ENCODE data around the gene PHPT1. TPM values are rescaled to one million over a fixed set of nuclear protein-coding genes. Genes with fewer than 3 reads are reported as not detected.

Gene PHPT1
- total RNA-seq, 2 experiments from 2014 or later, result 13.6 to 17.8 TPM

DNA sequence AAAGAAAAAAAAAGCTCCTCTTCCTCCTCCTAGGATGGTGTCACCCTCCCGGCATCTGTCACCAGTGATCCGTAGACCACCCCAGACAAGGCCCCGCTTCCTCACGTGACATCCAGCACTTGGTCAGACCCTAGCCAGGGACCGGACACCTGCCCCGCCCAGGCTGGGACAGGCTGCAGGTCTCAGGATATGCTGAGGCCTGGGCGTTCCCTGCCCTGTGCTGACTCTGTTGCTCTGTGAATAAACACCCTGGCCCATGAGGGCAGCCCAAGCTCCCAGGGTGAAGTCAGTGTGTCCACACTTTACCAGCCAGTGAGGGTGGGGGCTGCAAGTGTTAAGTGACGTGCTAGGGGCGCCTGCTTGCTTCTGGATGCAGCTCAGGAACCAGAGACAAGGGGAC is 11.3 kb downstream of the PHPT1 start:
- Mint-ChIP-seq H3K4me1 (ENCODE audit: low read depth) (peaks cover 15% of the 10 kb centered on the region), H3K36me3 (ENCODE audit: low read depth) (peaks cover 22% of the 10 kb centered on the region), H3K4me3 (no peak overlapping the region), H3K9me3 (no peaks in the 10 kb centered on the region), H3K27me3 (no peaks in the 10 kb centered on the region), H3K27ac (no peak overlapping the region)
- ATAC-seq (ENCODE audit: poor library complexity), result no peak
- ChIA-PET CTCF (interaction anchor here (1.9 kb wide), 1 partner anchor 18 kb away, joined by 6 read pairs; the partner anchor contains the start of gene AJM1), POLR2A (interaction anchor here (1.0 to 1.2 kb wide), 2 partner anchors 21 to 26 kb away, joined by 3 read pairs; partner anchors contain the start of gene TRAF2)
- Histone ChIP-seq H3K9me3 (ENCODE audit: control insufficient read depth in 1 of 2, insufficient read depth in 1 of 2, low read length in 2 of 2) (no peaks in the 10 kb centered on the region), H3K36me3 (ENCODE audit: insufficient read depth, low read length) (peaks cover 31% of the 10 kb centered on the region), H3K27ac (ENCODE audit: low read depth in 1 of 2, low read length in 2 of 2) (no peak overlapping the region), H3K27me3 (ENCODE audit: control insufficient read depth in 1 of 2, insufficient read depth in 2 of 2, low read length in 2 of 2) (no peaks in the 10 kb centered on the region), H3K4me1 (ENCODE audit: insufficient read depth, low read length) (peaks cover 16% of the 10 kb centered on the region), H3K4me3 (ENCODE audit: low read length) (no peak overlapping the region)
- intact Hi-C loops (cut with DNase I, micrococcal nuclease), result no loop called here
- TF ChIP-seq, protein P1, sequence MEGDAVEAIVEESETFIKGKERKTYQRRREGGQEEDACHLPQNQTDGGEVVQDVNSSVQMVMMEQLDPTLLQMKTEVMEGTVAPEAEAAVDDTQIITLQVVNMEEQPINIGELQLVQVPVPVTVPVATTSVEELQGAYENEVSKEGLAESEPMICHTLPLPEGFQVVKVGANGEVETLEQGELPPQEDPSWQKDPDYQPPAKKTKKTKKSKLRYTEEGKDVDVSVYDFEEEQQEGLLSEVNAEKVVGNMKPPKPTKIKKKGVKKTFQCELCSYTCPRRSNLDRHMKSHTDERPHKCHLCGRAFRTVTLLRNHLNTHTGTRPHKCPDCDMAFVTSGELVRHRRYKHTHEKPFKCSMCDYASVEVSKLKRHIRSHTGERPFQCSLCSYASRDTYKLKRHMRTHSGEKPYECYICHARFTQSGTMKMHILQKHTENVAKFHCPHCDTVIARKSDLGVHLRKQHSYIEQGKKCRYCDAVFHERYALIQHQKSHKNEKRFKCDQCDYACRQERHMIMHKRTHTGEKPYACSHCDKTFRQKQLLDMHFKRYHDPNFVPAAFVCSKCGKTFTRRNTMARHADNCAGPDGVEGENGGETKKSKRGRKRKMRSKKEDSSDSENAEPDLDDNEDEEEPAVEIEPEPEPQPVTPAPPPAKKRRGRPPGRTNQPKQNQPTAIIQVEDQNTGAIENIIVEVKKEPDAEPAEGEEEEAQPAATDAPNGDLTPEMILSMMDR (IDR thresholded peaks at IDR 0.05), result no peak
- DNase-seq, result peak in 1 of 14 experiments; percentile 13

DNA sequence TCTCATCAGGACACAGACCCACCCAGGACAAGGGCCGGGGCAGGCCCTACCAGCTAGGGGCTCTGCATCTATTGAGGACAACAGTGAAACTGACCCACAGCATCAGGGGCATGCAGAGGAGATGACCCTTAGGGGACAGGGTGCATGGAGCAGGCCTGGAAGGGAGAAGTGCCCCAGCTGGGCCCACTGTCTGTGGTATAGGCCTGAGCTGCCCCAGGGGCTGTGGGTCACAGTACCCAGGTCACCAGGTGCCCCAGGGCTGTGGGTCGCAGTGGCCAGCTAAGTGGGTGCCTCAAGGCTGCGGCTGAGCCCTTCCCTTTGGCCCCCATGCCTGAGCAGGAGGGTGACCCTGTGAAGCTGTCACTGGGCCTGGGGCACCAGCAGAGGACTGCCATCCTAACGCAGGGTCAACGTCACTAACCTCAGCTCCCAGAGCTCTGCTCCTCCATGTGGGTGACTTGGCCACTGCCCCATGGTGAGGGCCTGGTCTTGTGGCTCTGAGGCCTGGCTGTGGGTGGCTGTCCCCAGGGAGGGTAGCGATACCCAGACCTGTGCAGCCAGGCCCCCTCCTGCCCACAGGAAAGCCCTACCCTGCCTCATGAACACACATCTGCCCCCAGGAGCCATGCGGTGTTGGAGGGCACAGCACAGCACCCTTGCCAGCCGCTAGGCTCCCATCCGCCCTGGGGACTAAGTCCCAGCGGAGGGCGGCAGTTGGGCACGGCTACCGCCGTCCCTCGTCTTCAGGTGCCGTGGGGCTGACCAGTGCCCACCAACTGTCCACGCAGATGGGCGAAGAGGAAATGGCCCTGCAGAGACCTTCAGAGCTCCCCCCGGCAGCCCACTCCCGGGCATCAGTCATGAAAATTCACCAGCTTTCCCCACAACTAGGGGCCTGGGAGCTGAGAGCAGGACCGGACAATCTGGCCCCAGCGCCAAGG is 12.0 kb downstream of the PHPT1 start:
- Histone ChIP-seq H3K9me3 (ENCODE audit: control insufficient read depth in 1 of 2, insufficient read depth in 1 of 2, low read length in 2 of 2) (no peaks in the 10 kb centered on the region), H3K27me3 (ENCODE audit: control insufficient read depth in 1 of 2, insufficient read depth in 2 of 2, low read length in 2 of 2) (no peaks in the 10 kb centered on the region), H3K27ac (ENCODE audit: low read depth in 1 of 2, low read length in 2 of 2) (no peak overlapping the region), H3K4me3 (ENCODE audit: low read length) (no peak overlapping the region), H3K36me3 (ENCODE audit: insufficient read depth, low read length) (peaks cover 31% of the 10 kb centered on the region), H3K4me1 (ENCODE audit: insufficient read depth, low read length) (peaks cover 16% of the 10 kb centered on the region)
- POLR2A ChIA-PET, result interaction anchor here (1.0 to 1.2 kb wide), 2 partner anchors 20 to 25 kb away, joined by 3 read pairs; partner anchors contain the start of gene TRAF2
- H3K9me3 Mint-ChIP-seq, result no peaks in the 10 kb centered on the region
- peaks cover 15% of the 10 kb centered on the region for H3K4me1 Mint-ChIP-seq (ENCODE audit: low read depth)
- intact Hi-C loops (cut with DNase I, micrococcal nuclease), result no loop called here
- CTCF ChIA-PET, result interaction anchor here (0.5 to 1.9 kb wide), 2 partner anchors 19 to 103 kb away, joined by 3 to 6 read pairs; partner anchors contain the start of gene AJM1
- no peak for ATAC-seq (ENCODE audit: poor library complexity)
- H3K27ac Mint-ChIP-seq, result no peak overlapping the region
- peak in 1 of 14 experiments; percentile 9 for DNase-seq
- H3K36me3 Mint-ChIP-seq (ENCODE audit: low read depth), result peaks cover 22% of the 10 kb centered on the region
- no peaks in the 10 kb centered on the region for H3K27me3 Mint-ChIP-seq
- TF ChIP-seq, protein P1 (IDR thresholded peaks at IDR 0.05), result no peak
- no peak overlapping the region for H3K4me3 Mint-ChIP-seq

DNA sequence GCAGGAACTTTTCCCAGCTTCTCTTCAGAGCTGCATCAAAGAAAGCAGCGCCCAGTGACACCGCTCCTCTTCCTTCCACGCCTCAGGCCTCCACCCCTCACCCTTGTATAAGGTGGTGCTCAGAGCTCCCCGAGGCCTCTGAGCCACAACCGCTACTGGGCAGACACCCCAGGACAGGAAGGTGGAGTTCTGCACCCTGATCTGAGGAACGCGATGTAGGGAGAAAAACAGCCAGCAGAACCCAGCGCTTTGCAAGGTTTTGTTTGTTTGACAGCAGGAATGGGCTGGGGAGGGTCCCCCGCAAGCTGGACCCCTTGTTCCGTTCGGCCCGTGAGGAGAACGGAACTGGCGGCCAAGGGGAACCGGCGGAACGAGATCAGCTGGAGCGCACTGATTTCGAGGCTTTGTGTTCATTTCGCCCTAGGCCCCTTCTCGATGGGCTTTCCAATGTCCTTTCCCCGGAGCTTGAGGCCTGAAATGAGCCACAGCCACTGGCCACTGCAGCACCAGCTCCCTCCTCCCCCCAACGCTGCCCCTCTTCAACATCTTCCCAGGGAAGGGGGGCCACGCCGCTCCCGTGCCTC is 12.8 kb downstream of the PHPT1 start:
- no peaks in the 10 kb centered on the region for H3K27me3 Mint-ChIP-seq
- Histone ChIP-seq H3K4me3 (ENCODE audit: low read length) (no peak overlapping the region), H3K27me3 (ENCODE audit: control insufficient read depth in 1 of 2, insufficient read depth in 2 of 2, low read length in 2 of 2) (no peaks in the 10 kb centered on the region), H3K9me3 (ENCODE audit: control insufficient read depth in 1 of 2, insufficient read depth in 1 of 2, low read length in 2 of 2) (no peaks in the 10 kb centered on the region), H3K4me1 (ENCODE audit: insufficient read depth, low read length) (peaks cover 21% of the 10 kb centered on the region), H3K36me3 (ENCODE audit: insufficient read depth, low read length) (peaks cover 31% of the 10 kb centered on the region), H3K27ac (ENCODE audit: low read depth in 1 of 2, low read length in 2 of 2) (no peak overlapping the region)
- H3K4me1 Mint-ChIP-seq (ENCODE audit: low read depth), result peaks cover 15% of the 10 kb centered on the region
- ChIA-PET POLR2A (interaction anchor here (1.0 kb wide), 1 partner anchor 24 kb away, joined by 3 read pairs; the partner anchor contains the start of gene TRAF2), CTCF (interaction anchor here (1.9 kb wide), 1 partner anchor 20 kb away, joined by 6 read pairs; the partner anchor contains the start of gene AJM1)
- H3K27ac Mint-ChIP-seq, result no peak overlapping the region
- no peak for ATAC-seq (ENCODE audit: poor library complexity)
- no peak for DNase-seq
- no peaks in the 10 kb centered on the region for H3K9me3 Mint-ChIP-seq
- intact Hi-C loops (cut with DNase I, micrococcal nuclease), result no loop called here
- TF ChIP-seq, protein P1 (IDR thresholded peaks at IDR 0.05), result no peak
- H3K36me3 Mint-ChIP-seq (ENCODE audit: low read depth), result peaks cover 22% of the 10 kb centered on the region
- peak overlapping the region; percentile 11 for H3K4me3 Mint-ChIP-seq

All from CD4-positive, alpha-beta T cell (primary cell).